ENCODE results near the gene AVEN. TPM values are rescaled to one million over a fixed set of nuclear protein-coding genes. Genes with fewer than 3 reads are reported as not detected.

The AVEN gene
- total and polyA plus RNA-seq, 2 donors (not counting 1 experiment from before 2014, with no cell fraction given): 16.0 to 19.2 TPM

GRCh38 chr15:33910741-33911140, 128.3 kb downstream of the AVEN start:
- no peak overlapping the region for H2AFZ ChIP-seq (ENCODE audit: low read length)
- no peak overlapping the region for H3K9ac ChIP-seq (ENCODE audit: insufficient read depth, low read length)
- H4K20me1 ChIP-seq (ENCODE audit: control insufficient read depth, extremely low read depth, insufficient read depth, low read length): no peaks in the 10 kb centered on the region
- H3K27ac ChIP-seq (ENCODE audit: insufficient read depth, low read length): no peak overlapping the region
- H3K4me2 ChIP-seq (ENCODE audit: extremely low read depth, insufficient read depth, low read length): no peak overlapping the region
- H3K79me2 ChIP-seq (ENCODE audit: control insufficient read depth, insufficient read depth, low read length): no peaks in the 10 kb centered on the region
- no peak overlapping the region for H3K4me3 ChIP-seq (replicated peaks in 1 of 4; ENCODE audit: control extremely low read depth in 1 of 4, insufficient read depth in 1 of 4, low read depth in 3 of 4, low read length in 4 of 4)
- TF ChIP-seq CTCF (conservative IDR thresholded peaks at IDR 0.05 in 1 of 2, IDR thresholded peaks at IDR 0.05 in 1 of 2; ENCODE audit: low read depth in 1 of 2, low read length in 2 of 2) (no peak), EZH2 (IDR thresholded peaks at IDR 0.05; ENCODE audit: low read length, missing control alignments) (no peak)
- H3K9me3 ChIP-seq (ENCODE audit: control insufficient read depth, insufficient read depth, low read depth, low read length): no peaks in the 10 kb centered on the region
- DNase-seq (ENCODE audit: low read depth in 2 of 2): peak; percentile 33 to 68
- H3K27me3 ChIP-seq (ENCODE audit: control insufficient read depth, insufficient read depth, low read length): no peaks in the 10 kb centered on the region
- H3K4me1 ChIP-seq (ENCODE audit: control insufficient read depth, extremely low read depth, insufficient read depth, low read length): peaks cover 4% of the 10 kb centered on the region
- no peaks in the 10 kb centered on the region for H3K36me3 ChIP-seq (ENCODE audit: control insufficient read depth, insufficient read depth, low read length)

DNA sequence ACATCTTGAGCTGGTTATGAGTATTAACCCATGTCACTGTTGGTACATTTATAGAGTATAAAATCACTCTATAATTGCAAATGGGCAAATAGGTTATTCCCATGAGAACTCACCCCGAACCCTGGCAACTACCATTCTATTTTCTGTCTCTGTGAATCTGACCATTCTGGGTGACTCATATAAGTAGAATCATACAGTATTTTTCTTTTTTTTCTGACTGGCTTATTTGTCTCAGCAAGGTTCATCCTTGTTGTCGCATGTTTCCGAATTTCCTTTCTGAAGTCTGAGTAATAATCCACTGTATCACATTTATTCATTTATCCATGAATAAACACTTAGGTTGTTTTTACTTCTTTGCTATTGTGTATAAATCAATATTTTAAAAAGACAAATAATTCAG, 130.6 kb downstream of the AVEN start:
- Histone ChIP-seq H4K20me1 (ENCODE audit: control insufficient read depth, extremely low read depth, insufficient read depth, low read length) (no peaks in the 10 kb centered on the region), H3K36me3 (ENCODE audit: control insufficient read depth, insufficient read depth, low read length) (no peaks in the 10 kb centered on the region), H3K9ac (ENCODE audit: insufficient read depth, low read length) (no peak overlapping the region), H3K4me2 (ENCODE audit: extremely low read depth, insufficient read depth, low read length) (no peak overlapping the region), H3K79me2 (ENCODE audit: control insufficient read depth, insufficient read depth, low read length) (no peaks in the 10 kb centered on the region), H3K27me3 (ENCODE audit: control insufficient read depth, insufficient read depth, low read length) (no peaks in the 10 kb centered on the region), H3K4me3 (replicated peaks in 1 of 4; ENCODE audit: control extremely low read depth in 1 of 4, insufficient read depth in 1 of 4, low read depth in 3 of 4, low read length in 4 of 4) (no peak overlapping the region), H2AFZ (ENCODE audit: low read length) (no peak overlapping the region), H3K4me1 (ENCODE audit: control insufficient read depth, extremely low read depth, insufficient read depth, low read length) (peaks cover 4% of the 10 kb centered on the region), H3K9me3 (ENCODE audit: control insufficient read depth, insufficient read depth, low read depth, low read length) (no peaks in the 10 kb centered on the region), H3K27ac (ENCODE audit: insufficient read depth, low read length) (no peak overlapping the region)
- DNase-seq (ENCODE audit: low read depth in 2 of 2): peak; percentile 5 to 71
- TF ChIP-seq EZH2 (IDR thresholded peaks at IDR 0.05; ENCODE audit: low read length, missing control alignments): no peak
- TF ChIP-seq CTCF (conservative IDR thresholded peaks at IDR 0.05 in 1 of 2, IDR thresholded peaks at IDR 0.05 in 1 of 2; ENCODE audit: low read depth in 1 of 2, low read length in 2 of 2): no peak

- no peak for TF ChIP-seq CTCF (conservative IDR thresholded peaks at IDR 0.05 in 1 of 2, IDR thresholded peaks at IDR 0.05 in 1 of 2; ENCODE audit: low read depth in 1 of 2, low read length in 2 of 2)
- TF ChIP-seq EZH2 (IDR thresholded peaks at IDR 0.05; ENCODE audit: low read length, missing control alignments): no peak
- Histone ChIP-seq H3K36me3 (ENCODE audit: control insufficient read depth, insufficient read depth, low read length) (no peaks in the 10 kb centered on the region), H3K27me3 (ENCODE audit: control insufficient read depth, insufficient read depth, low read length) (no peaks in the 10 kb centered on the region), H3K4me3 (replicated peaks in 1 of 4; ENCODE audit: control extremely low read depth in 1 of 4, insufficient read depth in 1 of 4, low read depth in 3 of 4, low read length in 4 of 4) (no peak overlapping the region), H3K4me2 (ENCODE audit: extremely low read depth, insufficient read depth, low read length) (no peak overlapping the region), H3K9ac (ENCODE audit: insufficient read depth, low read length) (no peak overlapping the region), H3K4me1 (ENCODE audit: control insufficient read depth, extremely low read depth, insufficient read depth, low read length) (peaks cover 4% of the 10 kb centered on the region), H2AFZ (ENCODE audit: low read length) (no peak overlapping the region), H3K79me2 (ENCODE audit: control insufficient read depth, insufficient read depth, low read length) (no peaks in the 10 kb centered on the region), H3K9me3 (ENCODE audit: control insufficient read depth, insufficient read depth, low read depth, low read length) (no peaks in the 10 kb centered on the region), H3K27ac (ENCODE audit: insufficient read depth, low read length) (no peak overlapping the region), H4K20me1 (ENCODE audit: control insufficient read depth, extremely low read depth, insufficient read depth, low read length) (no peaks in the 10 kb centered on the region)
- no peak for DNase-seq (ENCODE audit: low read depth in 2 of 2)
Measured at GRCh38 chr15:33907326-33907725, 131.7 kb downstream of the AVEN start.
